ENCODE data around the gene AGR3. TPM values are rescaled to one million over a fixed set of nuclear protein-coding genes. Genes with fewer than 3 reads are reported as not detected.

Gene AGR3
- total RNA-seq, 1 experiment from 2014 or later: not detected

GRCh38 chr7:16838386-16838785, 43.4 kb downstream of the AGR3 start:
- DNase-seq (ENCODE audit: low read depth): no peak

GRCh38 chr7:16836481-16836880, 45.3 kb downstream of the AGR3 start:
- DNase-seq (ENCODE audit: low read depth): no peak

GRCh38 chr7:16833373-16833772, 48.4 kb downstream of the AGR3 start:
- no peak for DNase-seq (ENCODE audit: low read depth)

GRCh38 chr7:16826060-16826459, 55.7 kb downstream of the AGR3 start:
- DNase-seq (ENCODE audit: low read depth): no peak

GRCh38 chr7:16822029-16822428, 59.8 kb downstream of the AGR3 start:
- no peak for DNase-seq (ENCODE audit: low read depth)

GRCh38 chr7:16818732-16819131, 63.1 kb downstream of the AGR3 start:
- peak; percentile 23 for DNase-seq (ENCODE audit: low read depth)

GRCh38 chr7:16817536-16817935, 64.2 kb downstream of the AGR3 start:
- peak; percentile 67 for DNase-seq (ENCODE audit: low read depth)

- DNase-seq (ENCODE audit: low read depth): no peak
These were observed 65.0 kb downstream of the AGR3 start for GRCh38 chr7:16816824-16817223.

GRCh38 chr7:16815001-16815400, 66.8 kb downstream of the AGR3 start:
- DNase-seq (ENCODE audit: low read depth): no peak

- DNase-seq (ENCODE audit: low read depth): peak; percentile 91
These were observed 68.6 kb downstream of the AGR3 start for GRCh38 chr7:16813232-16813616.

- DNase-seq (ENCODE audit: low read depth): no peak
These were observed 69.1 kb downstream of the AGR3 start for GRCh38 chr7:16812542-16813231.

- peak; percentile 76 for DNase-seq (ENCODE audit: low read depth)
These were observed 70.2 kb downstream of the AGR3 start for GRCh38 chr7:16811551-16811950.

GRCh38 chr7:16810573-16810972, 71.2 kb downstream of the AGR3 start:
- no peak for DNase-seq (ENCODE audit: low read depth)

- no peak for DNase-seq (ENCODE audit: low read depth)
These were observed 71.7 kb downstream of the AGR3 start for GRCh38 chr7:16810112-16810511.

Other genes starting within 250 kb of the AGR3 start
- 34.8 and 39.2 TPM in 2 replicates for gene ANKMY2, start 236.2 kb downstream of the AGR3 start, total RNA-seq (2014; rRNA removed; shearing (Covaris generic))
- gene BZW2, start 235.8 kb downstream of the AGR3 start, total RNA-seq (2014; rRNA removed; shearing (Covaris generic)): 95.2 and 102 TPM in 2 replicates
- gene TSPAN13, start 128.2 kb downstream of the AGR3 start, total RNA-seq (2014; rRNA removed; shearing (Covaris generic)): 66.5 and 75.5 TPM in 2 replicates
- not detected in 2 replicates for gene AGR2, start 77.0 kb downstream of the AGR3 start, total RNA-seq (2014; rRNA removed; shearing (Covaris generic))